ENCODE results near the gene CCNG1. TPM values are rescaled to one million over a fixed set of nuclear protein-coding genes. Genes with fewer than 3 reads are reported as not detected.
A peak's percentile ranks its signal among the peaks of the same experiment; 100 is the strongest.

Gene CCNG1
- total and polyA plus RNA-seq, 8 donors: 55.1 to 222 (median 124) TPM

DNA sequence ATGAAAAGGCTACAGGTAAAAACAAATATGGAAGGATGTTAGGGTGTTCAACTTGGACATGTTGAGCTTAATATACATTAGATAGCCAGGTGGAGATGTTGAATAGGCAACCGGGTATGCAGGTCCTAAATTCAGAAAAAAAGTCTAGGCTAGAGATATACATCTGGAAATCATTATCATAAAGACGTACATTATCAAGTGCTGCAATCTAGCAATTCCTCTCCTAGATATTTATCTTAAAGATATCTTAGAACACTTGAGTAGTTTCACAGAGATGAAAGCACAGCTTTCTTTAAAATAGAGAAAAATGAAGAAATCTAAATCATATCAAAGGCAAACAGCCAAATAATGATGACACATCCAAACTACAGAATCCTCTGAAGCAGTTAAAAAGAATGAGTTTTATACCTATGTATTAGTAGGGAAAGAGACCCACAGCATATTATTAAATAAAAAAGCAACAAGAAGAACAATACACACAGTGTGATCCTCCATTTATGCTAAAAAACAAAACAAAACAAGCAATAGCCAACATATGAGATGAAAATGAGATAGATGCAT, 18.7 kb downstream of the CCNG1 start:
- Histone ChIP-seq H3K4me3 (no peak overlapping the region), H3K27ac (no peak overlapping the region), H3K36me3 (peaks cover 0 to 14% (median 0%) of the 10 kb centered on the region in 3 donors), H3K4me1 (peaks cover 0 to 19% (median 10%) of the 10 kb centered on the region in 3 donors), H3K27me3 (no peaks in the 10 kb centered on the region), H3K9me3 (no peaks in the 10 kb centered on the region)
- ATAC-seq (no peak), DNase-seq (no peak), FAIRE-seq (no peak)
- TF ChIP-seq, protein P1, sequence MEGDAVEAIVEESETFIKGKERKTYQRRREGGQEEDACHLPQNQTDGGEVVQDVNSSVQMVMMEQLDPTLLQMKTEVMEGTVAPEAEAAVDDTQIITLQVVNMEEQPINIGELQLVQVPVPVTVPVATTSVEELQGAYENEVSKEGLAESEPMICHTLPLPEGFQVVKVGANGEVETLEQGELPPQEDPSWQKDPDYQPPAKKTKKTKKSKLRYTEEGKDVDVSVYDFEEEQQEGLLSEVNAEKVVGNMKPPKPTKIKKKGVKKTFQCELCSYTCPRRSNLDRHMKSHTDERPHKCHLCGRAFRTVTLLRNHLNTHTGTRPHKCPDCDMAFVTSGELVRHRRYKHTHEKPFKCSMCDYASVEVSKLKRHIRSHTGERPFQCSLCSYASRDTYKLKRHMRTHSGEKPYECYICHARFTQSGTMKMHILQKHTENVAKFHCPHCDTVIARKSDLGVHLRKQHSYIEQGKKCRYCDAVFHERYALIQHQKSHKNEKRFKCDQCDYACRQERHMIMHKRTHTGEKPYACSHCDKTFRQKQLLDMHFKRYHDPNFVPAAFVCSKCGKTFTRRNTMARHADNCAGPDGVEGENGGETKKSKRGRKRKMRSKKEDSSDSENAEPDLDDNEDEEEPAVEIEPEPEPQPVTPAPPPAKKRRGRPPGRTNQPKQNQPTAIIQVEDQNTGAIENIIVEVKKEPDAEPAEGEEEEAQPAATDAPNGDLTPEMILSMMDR (IDR thresholded peaks at IDR 0.05): no peak
- intact Hi-C loops (cut with DNase I): no loop called here
- 80 to 85% methylated on average over 2 of the region's 2 CpGs for WGBS, 2 donors

DNA sequence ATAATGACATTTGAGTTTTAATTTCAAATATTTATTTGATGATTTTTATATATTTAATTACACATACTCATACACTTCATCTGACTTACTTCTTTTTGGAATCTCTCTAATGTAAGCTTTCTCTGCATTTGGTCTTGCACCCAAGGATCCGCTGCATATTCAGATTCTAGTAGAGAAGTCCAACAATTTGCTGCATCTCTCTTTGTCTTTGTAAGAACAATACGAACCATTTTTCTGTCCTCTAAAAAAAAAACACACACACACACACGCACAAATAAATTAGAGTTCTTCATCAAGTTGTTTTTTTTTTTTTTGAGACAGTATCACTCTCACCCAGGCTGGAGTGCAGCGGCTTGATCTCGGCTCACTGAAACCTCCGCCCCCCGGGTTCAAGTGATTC, 19.4 kb downstream of the CCNG1 start:
- TF ChIP-seq, protein P1 (IDR thresholded peaks at IDR 0.05): no peak
- no peak for FAIRE-seq
- H3K4me1 ChIP-seq: peaks cover 0 to 20% (median 12%) of the 10 kb centered on the region in 3 donors
- no peak overlapping the region for H3K4me3 ChIP-seq
- H3K36me3 ChIP-seq: peaks cover 0 to 14% (median 0%) of the 10 kb centered on the region in 3 donors
- no peaks in the 10 kb centered on the region for H3K27me3 ChIP-seq
- no peaks in the 10 kb centered on the region for H3K9me3 ChIP-seq
- intact Hi-C loops (cut with DNase I): no loop called here
- no peak for DNase-seq
- WGBS, 2 donors: 94 to 95% methylated on average over 7 of the region's 7 CpGs
- ATAC-seq: no peak
- H3K27ac ChIP-seq: no peak overlapping the region

DNA sequence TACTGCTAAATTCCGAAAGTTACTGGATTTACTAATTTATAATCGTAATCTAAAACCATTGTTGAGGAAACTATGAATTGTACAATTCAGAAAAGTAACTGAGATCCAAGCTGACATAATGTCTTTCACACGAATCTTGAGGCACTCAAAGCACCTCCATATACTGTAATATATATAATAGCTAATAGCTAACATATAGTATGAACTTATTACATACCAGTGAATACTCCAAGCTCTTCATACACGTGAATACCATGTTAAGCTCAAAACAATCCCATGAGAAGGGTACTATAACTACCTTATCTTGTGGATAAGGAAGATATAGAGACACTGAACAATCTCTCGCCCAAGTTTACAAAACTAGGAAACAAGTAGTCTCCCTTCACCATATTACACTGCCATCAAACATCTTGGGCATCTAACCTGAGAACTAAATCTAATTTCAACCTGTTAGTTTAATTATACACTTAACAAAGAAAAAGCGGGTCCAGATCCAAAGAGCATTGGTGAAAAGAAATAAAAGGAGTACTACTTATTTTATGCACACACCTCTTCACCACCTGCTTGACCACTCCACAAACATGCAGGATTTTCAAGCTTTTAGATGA, 21.5 kb downstream of the CCNG1 start:
- Histone ChIP-seq H3K4me3 (peak overlapping the region; percentile 60 to 85 (median 72)), H3K9me3 (no peaks in the 10 kb centered on the region), H3K4me1 (peaks cover 0 to 23% (median 15%) of the 10 kb centered on the region in 3 donors), H3K27ac (peak overlapping the region; percentile 90 to 97 (median 93)), H3K36me3 (peaks cover 0 to 6% (median 0%) of the 10 kb centered on the region in 3 donors), H3K27me3 (no peaks in the 10 kb centered on the region)
- TF ChIP-seq, protein P1 (IDR thresholded peaks at IDR 0.05): no peak
- no peak for DNase-seq
- no peak for ATAC-seq
- intact Hi-C loops (cut with DNase I): no loop called here
- FAIRE-seq: no peak
- 17 to 27% methylated on average over 6 of the region's 6 CpGs for WGBS, 2 donors

DNA sequence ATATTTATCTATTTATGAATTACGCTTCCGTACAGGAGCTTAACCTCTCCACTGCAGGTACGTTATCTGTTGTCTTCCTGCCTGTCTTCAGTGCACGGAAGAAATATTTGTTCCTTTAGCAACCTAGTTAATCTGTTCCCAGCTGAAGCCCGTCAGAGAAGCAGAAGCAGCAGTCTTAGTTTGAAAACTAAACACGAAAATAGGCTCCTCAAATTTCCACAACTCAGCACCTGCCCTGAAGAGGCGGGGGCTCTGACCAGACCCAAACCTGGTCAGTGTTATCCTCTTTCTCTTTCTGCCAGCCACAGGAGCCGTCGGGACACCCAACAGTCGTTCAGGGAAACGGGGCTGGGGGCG, 22.0 kb downstream of the CCNG1 start:
- 0% methylated on average over 12 of the region's 12 CpGs for WGBS, 2 donors
- Histone ChIP-seq H3K27ac (peak overlapping the region; percentile 90 to 97 (median 93)), H3K4me1 (peaks cover 0 to 22% (median 15%) of the 10 kb centered on the region in 3 donors), H3K4me3 (peak overlapping the region; percentile 60 to 85 (median 72)), H3K9me3 (no peaks in the 10 kb centered on the region), H3K36me3 (peaks cover 0 to 6% (median 0%) of the 10 kb centered on the region in 3 donors), H3K27me3 (no peaks in the 10 kb centered on the region)
- DNase-seq: no peak
- FAIRE-seq: no peak
- TF ChIP-seq, protein P1 (IDR thresholded peaks at IDR 0.05): no peak
- intact Hi-C loops (cut with DNase I): no loop called here
- ATAC-seq: peak; percentile 10 to 22 (median 17)

All from pancreas (tissue), 10 donors.